H1 (cell line): Measurements from ENCODE around the gene HSD17B2.

Experiments used
- ATF2 ChIP-seq: IDR thresholded peaks from 2 replicates; pipeline ENCODE4 v1.6.1; 2012; ENCODE audit warnings: low read length, inconsistent platforms
- CHD1 ChIP-seq: IDR thresholded peaks from 2 replicates; pipeline ENCODE4 v1.6.1; 2012; ENCODE audit warnings: low read depth, low read length, improper control_type of control experiment
- CTCF ChIP-seq, 3 experiments: IDR thresholded peaks; 1 replicate in 2 of 3; 2 replicates in 1 of 3; pipeline versions ENCODE4 v1.5.1 to v1.6.1; 2011; ENCODE audit warnings: low read length in 3 of 3, mild to moderate bottlenecking in 3 of 3, inconsistent platforms in 2 of 3, low read depth in 1 of 3, moderate library complexity in 1 of 3; ENCODE audit not compliant: insufficient read depth in 1 of 3; ENCODE audit errors: control extremely low read depth in 1 of 3
- EP300 ChIP-seq, 2 experiments: IDR thresholded peaks; 1 replicate in 1 of 2; 2 replicates in 1 of 2; pipeline ENCODE4 v1.6.1; 2011 to 2012; ENCODE audit warnings: low read depth in 2 of 2, low read length in 2 of 2, mild to moderate bottlenecking in 2 of 2, borderline replicate concordance in 1 of 2, inconsistent platforms in 1 of 2, moderate library complexity in 1 of 2
- EZH2 ChIP-seq: fragments of 200-600 bp; sonication (generic); IDR thresholded peaks from 2 replicates; pipeline ENCODE4 v1.7.1; 2012; ENCODE audit warnings: low read depth, mild to moderate bottlenecking, moderate library complexity, low read length, inconsistent platforms; ENCODE audit not compliant: severe bottlenecking
- MAX ChIP-seq: IDR thresholded peaks from 2 replicates; pipeline ENCODE4 v1.6.1; 2012; ENCODE audit warnings: inconsistent platforms
- POLR2A ChIP-seq, 2 experiments: IDR thresholded peaks; 1 replicate in 1 of 2; 2 replicates in 1 of 2; pipeline ENCODE4 v1.6.1; 2011; ENCODE audit warnings: low read depth in 2 of 2, low read length in 2 of 2, mild to moderate bottlenecking in 2 of 2; ENCODE audit errors: control extremely low read depth in 1 of 2
- RAD21 ChIP-seq, 2 experiments: IDR thresholded peaks in 1 of 2; conservative IDR thresholded peaks in 1 of 2; 2 replicates each; pipeline ENCODE4 v1.6.1; 2011; ENCODE audit warnings: low read depth in 2 of 2, low read length in 2 of 2, improper control_type of control experiment in 1 of 2, inconsistent platforms in 1 of 2, mild to moderate bottlenecking in 1 of 2, moderate library complexity in 1 of 2
- RFX5 ChIP-seq: IDR thresholded peaks from 2 replicates; pipeline ENCODE4 v1.6.1; 2011; ENCODE audit warnings: low read depth, low read length, improper control_type of control experiment, borderline replicate concordance
- SIN3A ChIP-seq, 2 experiments: IDR thresholded peaks in 1 of 2; conservative IDR thresholded peaks in 1 of 2; 2 replicates each; pipeline ENCODE4 v1.6.1; 2011 to 2012; ENCODE audit warnings: low read length in 2 of 2, improper control_type of control experiment in 1 of 2, low read depth in 1 of 2, mild to moderate bottlenecking in 1 of 2
- TAF7 ChIP-seq: optimal IDR thresholded peaks from 2 replicates; pipeline ENCODE3; 2011; ENCODE audit warnings: low read depth, mild to moderate bottlenecking, inconsistent platforms, low read length, moderate library complexity, borderline replicate concordance
- TBP ChIP-seq: IDR thresholded peaks from 2 replicates; pipeline ENCODE4 v1.6.1; 2011; ENCODE audit warnings: low read depth, low read length, improper control_type of control experiment
- TCF12 ChIP-seq: IDR thresholded peaks from 2 replicates; pipeline ENCODE4 v1.6.1; 2011; ENCODE audit warnings: low read depth, mild to moderate bottlenecking, low read length

GRCh38 chr16:82088483-82088882, 53.4 kb downstream of the HSD17B2 start:
- no peak for TF ChIP-seq TAF7
- TF ChIP-seq TCF12, result no peak
- TF ChIP-seq CTCF (IDR thresholded peaks at IDR 0.05; ENCODE audit: control extremely low read depth in 1 of 3, insufficient read depth in 1 of 3, low read depth in 1 of 3, low read length in 3 of 3), result no peak
- TF ChIP-seq POLR2A (IDR thresholded peaks at IDR 0.05; ENCODE audit: control extremely low read depth in 1 of 2, low read depth in 2 of 2, low read length in 2 of 2), result no peak
- TF ChIP-seq EP300 (IDR thresholded peaks at IDR 0.05; ENCODE audit: borderline replicate concordance in 1 of 2, low read depth in 2 of 2, low read length in 2 of 2), result no peak
- TF ChIP-seq ATF2, result no peak
- no peak for TF ChIP-seq TBP
- no peak for TF ChIP-seq SIN3A (conservative IDR thresholded peaks at IDR 0.05 in 1 of 2, IDR thresholded peaks at IDR 0.05 in 1 of 2; ENCODE audit: low read depth in 1 of 2, low read length in 2 of 2)
- TF ChIP-seq CHD1, result no peak
- TF ChIP-seq RFX5, result no peak
- TF ChIP-seq RAD21 (IDR thresholded peaks at IDR 0.05 in 1 of 2, conservative IDR thresholded peaks at IDR 0.05 in 1 of 2; ENCODE audit: low read depth in 2 of 2, low read length in 2 of 2), result no peak
- no peak for TF ChIP-seq EZH2
- no peak for TF ChIP-seq MAX
